ENCODE data around the gene VWDE. TPM values are rescaled to one million over a fixed set of nuclear protein-coding genes. Genes with fewer than 3 reads are reported as not detected.

The VWDE gene
- total and polyA plus RNA-seq, 2 donors (not counting 3 experiments of a cell fraction or from before 2014, with no cell fraction given): 0.11 to 0.17 TPM

GRCh38 chr7:12383377-12383776 lies 20.3 kb downstream of the VWDE start:
- no peak for DNase-seq (ENCODE audit: low read depth, low spot score)
- ChIA-PET CTCF (interaction anchor here (0.9 to 3.6 kb wide), 3 partner anchors 9 to 76 kb away, joined by 3 to 15 read pairs (median 3); partner anchors contain the start of gene VWDE), POLR2A (no interaction called here)
- Histone ChIP-seq H3K79me2 (ENCODE audit: control insufficient read depth, insufficient read depth, low read length) (no peaks in the 10 kb centered on the region), H3K9me1 (replicated peaks; ENCODE audit: control insufficient read depth, extremely low read depth, insufficient read depth, low read length) (no peaks in the 10 kb centered on the region), H3K4me3 (replicated peaks in 1 of 3; ENCODE audit: insufficient read depth in 1 of 3, low read depth in 1 of 3, low read length in 3 of 3) (no peak overlapping the region), H2AFZ (ENCODE audit: low read depth, low read length) (no peak overlapping the region), H3K9me3 (replicated peaks; ENCODE audit: control insufficient read depth, insufficient read depth, low read length) (no peaks in the 10 kb centered on the region), H4K20me1 (replicated peaks; ENCODE audit: control insufficient read depth, extremely low read depth, insufficient read depth, low read length) (no peaks in the 10 kb centered on the region), H3K9ac (replicated peaks; ENCODE audit: extremely low read depth, insufficient read depth, low read length) (no peak overlapping the region), H3K4me1 (ENCODE audit: control insufficient read depth, extremely low read depth, insufficient read depth, low read length) (no peaks in the 10 kb centered on the region), H3K36me3 (ENCODE audit: control insufficient read depth in 2 of 2, extremely low read depth in 1 of 2, insufficient read depth in 2 of 2, low read length in 2 of 2) (no peaks in the 10 kb centered on the region), H3K4me2 (ENCODE audit: insufficient read depth, low read length) (no peak overlapping the region), H3K27me3 (ENCODE audit: control insufficient read depth in 2 of 2, insufficient read depth in 2 of 2, low read length in 2 of 2) (no peaks in the 10 kb centered on the region), H3K27ac (ENCODE audit: insufficient read depth, low read depth, low read length) (no peak overlapping the region)
- intact Hi-C loops (cut with micrococcal nuclease) (no loop called here), dilution Hi-C loops (cut with MboI; ENCODE audit: extremely low pct_ligation_motif_present, low sequenced_read_pairs) (no loop called here)
- no TSS peak for BruUV-seq (replicated peaks)
- FAIRE-seq: no peak
- TF ChIP-seq JUN (IDR thresholded peaks at IDR 0.05; ENCODE audit: borderline replicate concordance, insufficient read depth, insufficient read length, low read depth) (no peak), POLR2A (IDR thresholded peaks at IDR 0.05; ENCODE audit: low read depth, low read length) (no peak), EZH2 (IDR thresholded peaks at IDR 0.05; ENCODE audit: borderline replicate concordance, low read depth, low read length, severe bottlenecking) (no peak), GATA2 (IDR thresholded peaks at IDR 0.05; ENCODE audit: insufficient read depth, insufficient read length, low read depth, low read length) (no peak)
- TF ChIP-seq, protein P1, sequence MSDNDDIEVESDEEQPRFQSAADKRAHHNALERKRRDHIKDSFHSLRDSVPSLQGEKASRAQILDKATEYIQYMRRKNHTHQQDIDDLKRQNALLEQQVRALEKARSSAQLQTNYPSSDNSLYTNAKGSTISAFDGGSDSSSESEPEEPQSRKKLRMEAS (IDR thresholded peaks at IDR 0.05; ENCODE audit: insufficient read depth, insufficient read length): no peak

- dilution Hi-C loops (cut with MboI; ENCODE audit: extremely low pct_ligation_motif_present, low sequenced_read_pairs) (no loop called here), intact Hi-C loops (cut with micrococcal nuclease) (no loop called here)
- no peaks in the 10 kb centered on the region for H4K20me1 ChIP-seq (replicated peaks; ENCODE audit: control insufficient read depth, extremely low read depth, insufficient read depth, low read length)
- H3K9ac ChIP-seq (replicated peaks; ENCODE audit: extremely low read depth, insufficient read depth, low read length): no peak overlapping the region
- no peaks in the 10 kb centered on the region for H3K4me1 ChIP-seq (ENCODE audit: control insufficient read depth, extremely low read depth, insufficient read depth, low read length)
- TF ChIP-seq, protein P1 (IDR thresholded peaks at IDR 0.05; ENCODE audit: insufficient read depth, insufficient read length): no peak
- TF ChIP-seq FOS (IDR thresholded peaks at IDR 0.05; ENCODE audit: borderline replicate concordance, insufficient read depth, low read length) (no peak), EZH2 (IDR thresholded peaks at IDR 0.05; ENCODE audit: borderline replicate concordance, low read depth, low read length, severe bottlenecking) (no peak), JUN (IDR thresholded peaks at IDR 0.05; ENCODE audit: borderline replicate concordance, insufficient read depth, insufficient read length, low read depth) (no peak), MYC (IDR thresholded peaks at IDR 0.05; ENCODE audit: low read depth, low read length) (no peak), POLR2A (IDR thresholded peaks at IDR 0.05; ENCODE audit: low read depth, low read length) (no peak), POLR2AphosphoS5 (IDR thresholded peaks at IDR 0.05; ENCODE audit: insufficient read depth, low read depth, low read length) (no peak), GATA2 (IDR thresholded peaks at IDR 0.05; ENCODE audit: insufficient read depth, insufficient read length, low read depth, low read length) (no peak)
- TF ChIP-seq, protein P2, sequence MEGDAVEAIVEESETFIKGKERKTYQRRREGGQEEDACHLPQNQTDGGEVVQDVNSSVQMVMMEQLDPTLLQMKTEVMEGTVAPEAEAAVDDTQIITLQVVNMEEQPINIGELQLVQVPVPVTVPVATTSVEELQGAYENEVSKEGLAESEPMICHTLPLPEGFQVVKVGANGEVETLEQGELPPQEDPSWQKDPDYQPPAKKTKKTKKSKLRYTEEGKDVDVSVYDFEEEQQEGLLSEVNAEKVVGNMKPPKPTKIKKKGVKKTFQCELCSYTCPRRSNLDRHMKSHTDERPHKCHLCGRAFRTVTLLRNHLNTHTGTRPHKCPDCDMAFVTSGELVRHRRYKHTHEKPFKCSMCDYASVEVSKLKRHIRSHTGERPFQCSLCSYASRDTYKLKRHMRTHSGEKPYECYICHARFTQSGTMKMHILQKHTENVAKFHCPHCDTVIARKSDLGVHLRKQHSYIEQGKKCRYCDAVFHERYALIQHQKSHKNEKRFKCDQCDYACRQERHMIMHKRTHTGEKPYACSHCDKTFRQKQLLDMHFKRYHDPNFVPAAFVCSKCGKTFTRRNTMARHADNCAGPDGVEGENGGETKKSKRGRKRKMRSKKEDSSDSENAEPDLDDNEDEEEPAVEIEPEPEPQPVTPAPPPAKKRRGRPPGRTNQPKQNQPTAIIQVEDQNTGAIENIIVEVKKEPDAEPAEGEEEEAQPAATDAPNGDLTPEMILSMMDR (IDR thresholded peaks at IDR 0.05; ENCODE audit: extremely low read depth in 1 of 2, insufficient read depth in 1 of 2, low read depth in 1 of 2, low read length in 2 of 2): no peak
- no peak overlapping the region for H3K4me3 ChIP-seq (replicated peaks in 1 of 3; ENCODE audit: insufficient read depth in 1 of 3, low read depth in 1 of 3, low read length in 3 of 3)
- FAIRE-seq: no peak
- no peak overlapping the region for H3K27ac ChIP-seq (ENCODE audit: insufficient read depth, low read depth, low read length)
- H3K79me2 ChIP-seq (ENCODE audit: control insufficient read depth, insufficient read depth, low read length): no peaks in the 10 kb centered on the region
- H3K4me2 ChIP-seq (ENCODE audit: insufficient read depth, low read length): no peak overlapping the region
- no peaks in the 10 kb centered on the region for H3K9me1 ChIP-seq (replicated peaks; ENCODE audit: control insufficient read depth, extremely low read depth, insufficient read depth, low read length)
- no peaks in the 10 kb centered on the region for H3K27me3 ChIP-seq (ENCODE audit: control insufficient read depth in 2 of 2, insufficient read depth in 2 of 2, low read length in 2 of 2)
- H3K9me3 ChIP-seq (replicated peaks; ENCODE audit: control insufficient read depth, insufficient read depth, low read length): no peaks in the 10 kb centered on the region
- BruUV-seq (replicated peaks): no TSS peak
- ChIA-PET CTCF (interaction anchor here (0.8 to 1.9 kb wide), 7 partner anchors 11 to 111 kb away, joined by 3 to 8 read pairs (median 3); no protein-coding TSS in a partner anchor), POLR2A (no interaction called here)
- no peak overlapping the region for H2AFZ ChIP-seq (ENCODE audit: low read depth, low read length)
- H3K36me3 ChIP-seq (ENCODE audit: control insufficient read depth in 2 of 2, extremely low read depth in 1 of 2, insufficient read depth in 2 of 2, low read length in 2 of 2): no peaks in the 10 kb centered on the region
- DNase-seq (ENCODE audit: low read depth, low spot score): no peak
These were observed 25.3 kb downstream of the VWDE start for GRCh38 chr7:12378389-12378788.
